ENCODE data around the gene LIPC. TPM values are rescaled to one million over a fixed set of nuclear protein-coding genes. Genes with fewer than 3 reads are reported as not detected.

The LIPC gene
- total and polyA plus RNA-seq, 2 experiments from 2014 or later, result 0.43 to 0.63 TPM

DNA sequence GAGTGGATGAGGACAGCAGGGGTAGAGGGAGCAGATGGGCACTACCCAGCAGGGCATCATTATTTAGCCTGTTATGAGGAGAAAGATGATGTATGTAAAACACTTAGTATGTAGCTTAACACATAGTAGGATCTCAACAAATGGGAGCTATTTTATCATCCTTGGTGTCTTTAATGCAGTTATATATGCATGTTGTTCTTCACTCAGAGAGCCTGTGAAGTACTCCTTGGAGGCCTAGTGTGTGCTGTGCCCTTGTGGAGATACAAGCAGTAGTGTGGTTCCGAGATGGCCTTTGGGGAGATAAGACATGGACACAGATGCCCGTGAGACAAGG lies 124.2 kb downstream of the LIPC start:
- in situ Hi-C loops (cut with MboI), result no loop called here
- DNase-seq, result no peak
- 96 to 97% methylated on average over 2 of the region's 2 CpGs for WGBS, 2 experiments (ENCODE audit: low coverage in 1 of 2, low lambda C conversion rate in 2 of 2, missing lambda C conversion rate in 2 of 2)

DNA sequence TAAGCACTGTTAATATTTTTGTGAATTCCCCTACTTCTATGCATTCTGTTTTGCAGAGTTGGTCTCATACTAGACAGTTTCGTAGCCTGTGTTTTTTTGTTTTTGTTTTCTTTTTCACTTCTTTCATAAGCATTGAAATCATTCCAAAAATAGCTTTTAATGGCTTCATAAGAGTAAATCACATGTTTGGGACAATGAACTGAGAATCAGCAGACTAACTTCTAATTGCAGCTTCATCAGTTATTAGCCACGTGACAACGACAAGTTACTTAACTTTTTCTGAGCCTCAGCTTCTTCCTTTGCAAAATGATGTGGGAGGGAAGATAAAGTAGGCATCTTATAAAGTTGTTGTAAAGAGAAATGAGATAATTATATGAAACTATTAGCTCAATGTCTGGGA lies 124.8 kb downstream of the LIPC start:
- H3K9ac ChIP-seq, result no peak overlapping the region
- H3K4me2 ChIP-seq (ENCODE audit: unreplicated experiment), result no peak overlapping the region
- 45 to 47% methylated on average over 3 of the region's 3 CpGs for WGBS, 2 experiments (ENCODE audit: low coverage in 1 of 2, low lambda C conversion rate in 2 of 2, missing lambda C conversion rate in 2 of 2)
- no peak overlapping the region for H2AFZ ChIP-seq
- no peak for DNase-seq
- H3K4me3 ChIP-seq, result no peak overlapping the region
- no peak overlapping the region for H3K27ac ChIP-seq
- in situ Hi-C loops (cut with MboI), result no loop called here
- H3F3A ChIP-seq (ENCODE audit: insufficient read depth), result peaks cover 1% of the 10 kb centered on the region; the same call in 1 of the 2 replicates
- H3K27me3 ChIP-seq (replicated peaks; ENCODE audit: insufficient read depth), result no peaks in the 10 kb centered on the region
- no peaks in the 10 kb centered on the region for H3K9me2 ChIP-seq (ENCODE audit: insufficient read depth)
- H4K20me1 ChIP-seq (ENCODE audit: insufficient read depth), result no peaks in the 10 kb centered on the region
- no peaks in the 10 kb centered on the region for H3K9me3 ChIP-seq (ENCODE audit: low read depth)
- H3K79me2 ChIP-seq (ENCODE audit: insufficient read depth), result no peaks in the 10 kb centered on the region
- no peaks in the 10 kb centered on the region for H3K36me3 ChIP-seq (ENCODE audit: low read depth)
- TF ChIP-seq EZH2 (IDR thresholded peaks at IDR 0.05; ENCODE audit: insufficient read depth, poor library complexity, severe bottlenecking), result no peak
- TF ChIP-seq EZH2phosphoT487 (IDR thresholded peaks at IDR 0.05; ENCODE audit: insufficient read depth, low read depth), result no peak
- H3K4me1 ChIP-seq (ENCODE audit: insufficient read depth), result peaks cover 10% of the 10 kb centered on the region

More for the DNA sequence above, 124.2 kb downstream of the LIPC start:
- TF ChIP-seq EZH2 (IDR thresholded peaks at IDR 0.05; ENCODE audit: insufficient read depth, poor library complexity, severe bottlenecking) (no peak), EZH2phosphoT487 (IDR thresholded peaks at IDR 0.05; ENCODE audit: insufficient read depth, low read depth) (no peak)
- Histone ChIP-seq H2AFZ (no peak overlapping the region), H3K4me1 (ENCODE audit: insufficient read depth) (peaks cover 16% of the 10 kb centered on the region), H3K27ac (no peak overlapping the region), H3K79me2 (ENCODE audit: insufficient read depth) (no peaks in the 10 kb centered on the region), H3K9me3 (ENCODE audit: low read depth) (no peaks in the 10 kb centered on the region), H3K4me2 (ENCODE audit: unreplicated experiment) (no peak overlapping the region), H3K4me3 (no peak overlapping the region), H3K27me3 (replicated peaks; ENCODE audit: insufficient read depth) (no peaks in the 10 kb centered on the region), H4K20me1 (ENCODE audit: insufficient read depth) (no peaks in the 10 kb centered on the region), H3K9ac (no peak overlapping the region), H3K9me2 (ENCODE audit: insufficient read depth) (no peaks in the 10 kb centered on the region), H3K36me3 (ENCODE audit: low read depth) (no peaks in the 10 kb centered on the region), H3F3A (ENCODE audit: insufficient read depth) (peaks cover 7% of the 10 kb centered on the region)

DNA sequence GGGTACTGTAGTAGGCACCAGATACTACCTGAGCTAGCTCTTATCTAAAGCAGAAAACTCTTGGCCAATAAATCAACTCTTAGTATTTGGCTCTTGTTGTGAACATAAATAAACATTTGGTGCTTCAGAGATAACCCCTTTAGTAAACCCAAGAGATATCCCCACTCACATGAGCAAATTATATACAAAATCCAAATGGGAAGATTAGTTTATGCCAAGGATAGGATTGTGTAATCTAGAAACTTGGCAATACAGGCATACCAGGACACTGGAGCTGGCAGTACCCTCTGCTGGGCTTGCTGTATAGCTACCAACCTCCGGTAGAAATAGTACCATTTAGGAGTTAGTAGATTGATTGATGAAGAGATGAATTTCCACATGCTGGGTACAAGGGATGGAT lies 127.0 kb downstream of the LIPC start:
- WGBS, 2 experiments (ENCODE audit: low coverage in 1 of 2, low lambda C conversion rate in 2 of 2, missing lambda C conversion rate in 2 of 2), result 87 to 96% methylated on average over 1 of the region's 1 CpG

DNA sequence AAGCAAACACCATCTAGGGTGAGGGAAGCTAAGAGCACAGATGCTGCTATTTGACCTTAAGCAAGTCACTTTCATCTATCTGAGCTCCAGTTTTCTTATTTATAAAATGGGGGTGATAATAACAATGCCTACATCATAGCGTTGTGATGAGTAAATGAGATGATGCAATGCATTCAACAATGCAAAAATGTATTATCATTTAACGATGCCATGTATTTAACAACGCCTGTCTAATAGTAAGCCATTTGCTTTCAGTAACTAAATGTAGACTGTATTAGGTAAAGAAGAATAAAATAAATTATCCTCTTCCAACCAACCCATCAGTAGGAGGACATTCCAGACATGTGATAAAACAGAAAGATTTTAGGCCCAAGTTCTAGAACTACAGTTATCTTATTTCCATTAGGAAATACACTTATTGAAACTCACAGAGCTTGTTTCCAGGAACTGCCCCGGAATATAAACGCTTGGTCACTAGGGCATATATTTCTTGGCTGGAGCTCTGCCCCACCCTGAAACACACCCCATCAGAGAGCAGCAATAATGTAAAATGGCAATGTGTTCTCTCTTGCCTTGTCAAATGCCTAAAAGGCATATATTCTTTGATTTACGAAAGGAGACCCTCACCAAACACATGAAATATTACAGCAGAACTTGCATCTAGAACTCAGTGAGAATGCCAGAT lies 128.3 kb downstream of the LIPC start:
- Histone ChIP-seq H3K27ac (no peak overlapping the region), H3K4me1 (ENCODE audit: insufficient read depth) (no peaks in the 10 kb centered on the region), H3K27me3 (replicated peaks; ENCODE audit: insufficient read depth) (no peaks in the 10 kb centered on the region), H2AFZ (no peak overlapping the region), H3K9ac (no peak overlapping the region), H3K4me2 (ENCODE audit: unreplicated experiment) (no peak overlapping the region), H3K4me3 (no peak overlapping the region), H3K79me2 (ENCODE audit: insufficient read depth) (no peaks in the 10 kb centered on the region), H3K36me3 (ENCODE audit: low read depth) (no peaks in the 10 kb centered on the region), H3K9me3 (ENCODE audit: low read depth) (no peaks in the 10 kb centered on the region), H3F3A (ENCODE audit: insufficient read depth) (no peaks in the 10 kb centered on the region), H3K9me2 (ENCODE audit: insufficient read depth) (no peaks in the 10 kb centered on the region), H4K20me1 (ENCODE audit: insufficient read depth) (no peaks in the 10 kb centered on the region)
- WGBS, 2 experiments (ENCODE audit: low coverage in 1 of 2, low lambda C conversion rate in 2 of 2, missing lambda C conversion rate in 2 of 2), result 75 to 79% methylated on average over 6 of the region's 6 CpGs
- in situ Hi-C loops (cut with MboI), result no loop called here
- no peak for DNase-seq
- TF ChIP-seq EZH2 (IDR thresholded peaks at IDR 0.05; ENCODE audit: insufficient read depth, poor library complexity, severe bottlenecking) (no peak), EZH2phosphoT487 (IDR thresholded peaks at IDR 0.05; ENCODE audit: insufficient read depth, low read depth) (no peak)

More for the DNA sequence above, 127.0 kb downstream of the LIPC start:
- Histone ChIP-seq H3K79me2 (ENCODE audit: insufficient read depth) (no peaks in the 10 kb centered on the region), H3K4me3 (no peak overlapping the region), H4K20me1 (ENCODE audit: insufficient read depth) (no peaks in the 10 kb centered on the region), H3K9ac (no peak overlapping the region), H3K4me1 (ENCODE audit: insufficient read depth) (no peaks in the 10 kb centered on the region), H3K9me3 (ENCODE audit: low read depth) (no peaks in the 10 kb centered on the region), H2AFZ (no peak overlapping the region), H3K27me3 (replicated peaks; ENCODE audit: insufficient read depth) (no peaks in the 10 kb centered on the region), H3K27ac (no peak overlapping the region), H3K36me3 (ENCODE audit: low read depth) (no peaks in the 10 kb centered on the region), H3K4me2 (ENCODE audit: unreplicated experiment) (no peak overlapping the region), H3K9me2 (ENCODE audit: insufficient read depth) (no peaks in the 10 kb centered on the region), H3F3A (ENCODE audit: insufficient read depth) (no peaks in the 10 kb centered on the region)
- in situ Hi-C loops (cut with MboI), result no loop called here
- no peak for DNase-seq
- TF ChIP-seq EZH2 (IDR thresholded peaks at IDR 0.05; ENCODE audit: insufficient read depth, poor library complexity, severe bottlenecking) (no peak), EZH2phosphoT487 (IDR thresholded peaks at IDR 0.05; ENCODE audit: insufficient read depth, low read depth) (no peak)

Measured in GM23248 (cell line).